Stimulated activated CD4-positive, alpha-beta T cell treated with anti-CD3 and anti-CD28 coated beads, Interleukin-15, amount 100 ng/mL, for 24 hours (primary cell): Measurements from ENCODE around the gene CD36.

ENCODE experiments used
- DNase-seq: peaks from one replicate; pipeline ENCODE4 v3.0.0-alpha.2; 2020

CD36 gene

DNA sequence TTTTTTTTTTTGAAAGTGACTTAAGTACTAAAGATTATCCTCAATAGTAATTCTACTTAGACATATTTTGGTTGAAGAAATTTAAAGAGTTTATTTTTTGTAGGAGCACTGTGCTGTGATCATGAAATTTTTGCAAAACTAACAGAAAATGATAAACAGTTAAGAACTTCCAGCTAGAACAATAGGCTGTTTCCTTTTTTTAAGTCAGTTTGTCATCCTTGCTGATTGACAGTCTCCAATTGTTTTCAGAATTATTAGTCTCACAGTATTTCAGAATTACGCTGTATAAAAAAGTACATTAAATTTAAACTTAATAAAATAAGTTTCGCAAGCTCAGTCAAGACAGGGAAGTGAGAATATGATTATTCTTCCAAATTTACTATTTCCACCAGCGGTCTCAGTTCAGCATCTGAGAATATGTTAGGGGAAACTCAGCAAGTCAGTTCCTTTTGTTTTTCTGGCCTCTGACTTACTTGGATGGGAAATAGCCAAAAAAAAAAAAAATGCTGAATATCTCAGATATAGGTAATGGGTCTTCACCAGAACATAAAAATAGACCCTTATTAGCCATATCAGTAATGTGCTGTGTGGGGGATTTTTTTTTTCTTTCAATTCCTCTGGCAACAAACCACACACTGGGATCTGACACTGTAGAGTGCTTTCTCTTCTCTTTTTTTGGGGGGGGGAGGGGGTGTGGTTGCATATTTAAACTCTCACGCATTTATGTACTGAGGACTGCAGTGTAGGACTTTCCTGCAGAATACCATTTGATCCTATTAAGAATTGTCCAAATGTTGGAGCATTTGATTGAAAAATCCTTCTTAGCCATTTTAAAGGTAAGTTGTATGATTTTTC is at the start of gene CD36:
Gene CD36, plus strand, starts transcription at position 732 of the 855 bp plus-strand sequence. CDS start 8,099 bp downstream, outside the sequence.
- no peak for DNase-seq

DNA sequence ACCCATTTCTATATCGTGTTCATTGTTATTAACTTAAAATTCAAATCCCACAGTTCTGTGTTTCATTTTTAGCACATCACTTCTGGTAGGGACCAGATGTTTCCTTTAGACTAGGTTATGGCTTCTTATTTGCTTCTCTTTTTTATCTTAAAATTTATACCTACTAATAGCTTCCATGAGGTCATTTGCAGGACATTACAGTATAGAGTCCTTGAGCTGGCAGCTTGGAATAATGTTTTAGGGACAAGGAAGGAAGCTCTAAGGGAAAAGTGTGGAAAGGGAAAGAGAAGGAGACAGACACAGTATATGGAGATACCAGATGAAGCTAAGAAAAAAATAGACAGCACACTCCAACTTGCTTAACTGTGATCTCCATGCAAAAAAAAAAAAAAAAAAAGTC is 48.8 kb upstream of the CD36 start:
- DNase-seq: no peak

DNA sequence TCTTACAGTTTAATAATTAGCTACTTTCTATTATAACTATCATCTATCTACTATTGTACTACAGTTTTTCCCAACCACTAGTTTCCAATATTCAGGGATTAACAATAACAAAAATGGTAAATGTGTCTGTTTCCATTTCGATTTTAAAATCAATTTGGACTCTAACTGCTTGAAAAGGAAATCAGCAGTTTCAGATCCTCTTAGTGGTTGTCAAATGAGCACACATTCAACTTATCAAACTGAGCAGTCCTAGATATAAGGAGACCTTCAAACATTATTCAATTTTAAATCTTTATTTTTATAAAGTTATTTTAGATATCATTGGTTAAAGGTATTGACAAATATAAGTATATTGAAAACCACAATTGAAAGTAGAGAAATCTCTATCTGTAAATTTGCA is 46.8 kb upstream of the CD36 start:
- DNase-seq: no peak

DNA sequence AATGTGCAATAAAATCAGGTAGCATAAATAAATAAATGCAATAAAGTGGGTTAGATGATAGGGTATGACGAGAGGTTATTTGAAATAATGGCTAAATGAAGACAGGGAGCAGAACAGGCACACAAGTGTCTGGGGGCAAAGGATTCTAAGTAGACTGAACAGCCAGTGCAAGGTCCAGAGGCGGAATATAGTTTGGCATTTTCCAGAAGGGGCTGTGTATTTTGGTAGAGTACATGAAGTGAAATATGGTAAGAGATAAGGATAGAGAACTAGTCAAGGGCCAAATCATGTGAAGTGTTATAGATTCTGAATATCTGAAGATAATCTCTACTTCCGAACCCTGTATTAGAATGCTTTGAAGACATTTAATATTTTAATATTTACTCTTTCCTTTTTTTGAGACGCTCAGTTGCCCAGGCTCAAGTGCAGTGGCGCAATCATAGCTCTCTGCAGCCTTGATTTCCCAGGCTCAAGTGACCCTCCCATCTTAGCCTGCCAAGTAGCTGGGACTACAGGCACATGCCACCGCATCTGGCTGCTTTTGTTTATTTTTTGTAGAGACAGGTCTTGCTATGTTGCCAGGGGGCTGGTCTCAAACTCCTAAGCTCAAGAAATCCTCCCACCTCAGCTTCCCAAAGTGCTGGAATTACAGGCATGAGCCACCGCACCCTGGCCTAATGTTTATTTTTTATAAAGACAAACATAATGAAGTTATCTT is 44.4 kb upstream of the CD36 start:
- DNase-seq: no peak

DNA sequence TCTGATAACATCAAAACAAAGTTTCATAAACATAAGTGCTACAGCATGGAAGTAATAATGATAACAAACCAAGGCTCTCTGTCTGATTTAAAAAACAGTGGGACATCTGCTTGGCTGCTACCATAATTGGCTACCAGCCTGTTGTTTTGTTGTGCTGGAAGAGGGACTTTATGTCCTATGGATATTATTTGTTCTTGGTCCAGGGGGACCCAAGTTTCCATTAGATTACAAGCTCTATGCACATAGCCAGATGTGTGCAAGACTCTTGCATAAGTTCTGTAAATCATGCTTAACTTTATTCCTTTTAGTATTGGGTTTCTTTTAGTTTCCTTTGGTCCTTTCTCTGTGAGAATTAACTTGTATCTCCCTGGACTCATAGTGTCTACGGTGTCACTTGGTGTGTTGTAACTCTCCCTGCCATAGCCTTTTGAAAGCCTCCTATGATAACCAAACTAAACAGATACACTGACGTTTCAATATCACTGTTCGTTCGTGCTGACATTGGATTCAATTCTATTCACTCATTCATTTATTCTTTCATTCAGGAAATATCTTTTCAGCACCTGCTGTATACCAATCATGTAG is 41.4 kb upstream of the CD36 start:
- DNase-seq: no peak

DNA sequence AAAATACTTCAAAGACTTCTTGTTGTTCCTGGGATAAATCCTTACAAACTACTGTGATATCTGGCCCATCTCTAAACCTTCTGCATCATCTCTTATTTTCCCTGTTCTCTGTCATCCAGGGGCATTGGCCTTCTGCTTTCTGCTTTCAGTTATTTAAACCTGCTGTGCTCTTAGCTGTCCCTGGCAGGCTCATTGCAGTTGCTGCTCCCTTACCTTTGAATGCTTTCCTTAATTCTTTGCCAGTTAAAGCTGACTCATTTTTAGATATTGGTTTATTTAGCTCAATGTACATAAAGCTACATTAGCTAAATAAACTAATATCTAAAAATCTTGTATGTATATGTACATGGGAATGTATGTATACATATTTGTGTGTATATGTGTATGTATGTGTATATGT is 40.6 kb upstream of the CD36 start:
- no peak for DNase-seq

DNA sequence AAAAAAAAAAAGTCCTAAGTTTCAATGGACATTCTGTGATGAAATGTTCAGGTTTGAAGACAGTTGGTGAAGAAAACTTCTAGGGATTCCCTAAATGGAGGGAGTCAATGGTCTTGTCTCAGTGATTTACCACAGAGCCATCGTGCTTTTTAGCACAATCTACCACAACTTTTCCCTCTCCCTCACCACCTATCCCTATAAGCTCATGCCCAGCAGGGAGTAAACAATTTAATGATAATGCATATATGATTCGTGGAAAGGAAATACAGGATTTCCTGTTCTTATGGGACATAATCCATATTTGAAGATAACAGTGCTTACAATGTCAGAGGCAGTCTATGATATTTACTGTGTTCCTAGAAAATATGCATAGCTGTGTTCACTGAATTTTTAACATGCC is 38.4 kb upstream of the CD36 start:
- DNase-seq: no peak

DNA sequence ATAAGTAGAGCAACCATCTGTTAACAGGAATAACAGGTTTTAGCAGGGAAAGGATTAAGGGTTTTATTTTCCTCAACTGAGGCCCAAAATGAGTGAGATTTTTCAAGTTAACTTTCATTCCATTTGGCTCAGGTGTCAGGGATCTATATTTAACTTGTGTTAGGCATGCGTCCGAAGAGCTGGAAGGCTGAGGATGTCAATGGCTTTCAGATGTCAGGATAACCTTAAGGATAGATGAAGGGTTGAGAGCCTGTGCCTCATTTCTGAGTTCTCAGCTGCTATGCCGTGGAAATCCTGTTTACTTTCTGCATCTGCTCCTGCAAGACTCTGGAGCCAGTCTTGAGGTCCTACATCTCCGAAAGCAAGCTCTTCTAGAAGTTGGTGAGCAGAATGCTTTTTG is 36.4 kb upstream of the CD36 start:
- DNase-seq: no peak

DNA sequence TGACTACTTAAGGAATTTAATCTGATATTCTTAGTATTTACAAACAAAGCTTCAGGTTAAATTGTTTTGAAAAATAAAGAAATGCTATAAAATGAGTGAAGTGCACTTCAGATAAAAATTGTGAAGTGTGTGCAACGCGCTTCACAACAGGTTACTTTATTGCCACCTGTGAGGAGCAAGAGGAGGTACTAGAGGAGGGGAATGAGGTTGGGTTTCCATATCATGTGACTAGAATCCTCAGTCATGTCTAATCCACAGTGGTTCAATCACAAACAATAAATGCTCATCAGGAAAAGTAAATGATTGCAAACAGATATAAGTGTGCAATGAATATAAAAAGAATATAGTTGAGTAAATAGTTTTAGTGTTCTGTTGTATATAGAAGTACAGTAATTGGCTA is 34.5 kb upstream of the CD36 start:
- DNase-seq: no peak

DNA sequence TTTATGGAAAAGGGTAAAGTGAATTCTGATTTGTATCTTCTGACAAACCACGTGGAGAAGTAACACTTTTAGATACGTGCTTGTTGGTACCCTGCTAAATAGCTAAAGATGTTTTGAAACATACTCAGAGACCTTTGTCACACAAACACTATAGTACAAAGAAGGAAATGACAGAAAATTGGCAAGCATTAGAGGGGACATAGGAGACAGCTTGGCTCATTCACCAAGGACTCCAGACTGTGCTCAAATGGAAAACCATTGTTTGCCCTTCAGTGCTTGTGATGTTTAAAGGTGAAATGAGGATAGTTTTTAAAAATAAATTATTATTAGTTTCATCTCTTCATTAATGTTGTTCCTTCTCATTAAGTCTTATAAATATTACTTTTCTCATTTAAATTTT is 34.0 kb upstream of the CD36 start:
- no peak for DNase-seq

DNA sequence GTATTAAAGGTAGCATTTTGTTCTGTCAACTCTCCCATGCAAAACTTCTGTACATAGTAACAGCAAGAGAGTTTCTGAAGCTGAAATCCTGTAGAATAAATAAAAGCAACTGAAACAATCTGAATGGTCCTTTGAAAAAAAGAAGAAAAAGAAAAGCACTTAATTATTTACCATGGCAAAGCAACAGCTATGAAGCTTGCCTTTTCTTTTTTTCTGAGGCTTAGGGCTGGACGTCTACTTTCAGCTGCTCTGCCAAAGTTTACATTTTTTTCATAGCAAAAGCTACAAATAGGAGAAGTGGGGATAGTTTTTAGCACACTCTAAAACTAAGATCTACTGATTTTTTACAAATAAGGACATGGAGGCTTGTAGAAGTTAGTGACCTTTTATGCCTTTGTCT is 31.3 kb upstream of the CD36 start:
- no peak for DNase-seq

DNA sequence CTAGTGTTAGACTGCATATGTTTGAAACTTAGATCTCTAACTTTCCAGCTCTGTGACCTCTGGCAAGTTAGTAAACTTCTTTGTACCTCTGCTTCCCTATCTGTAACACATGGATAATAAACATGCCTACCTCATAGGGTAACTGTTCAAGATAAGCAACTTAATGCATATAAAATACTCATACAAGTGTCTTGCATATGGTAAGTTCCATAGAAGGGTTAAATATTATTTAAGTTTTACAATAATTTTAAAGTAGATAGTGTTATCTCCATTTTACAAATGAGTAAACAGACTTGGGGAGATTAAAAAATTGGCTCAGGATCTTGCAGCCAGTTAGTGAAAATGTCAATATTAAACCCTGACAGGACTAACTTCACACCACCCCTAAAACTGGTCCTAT is 30.1 kb upstream of the CD36 start:
- DNase-seq: no peak

DNA sequence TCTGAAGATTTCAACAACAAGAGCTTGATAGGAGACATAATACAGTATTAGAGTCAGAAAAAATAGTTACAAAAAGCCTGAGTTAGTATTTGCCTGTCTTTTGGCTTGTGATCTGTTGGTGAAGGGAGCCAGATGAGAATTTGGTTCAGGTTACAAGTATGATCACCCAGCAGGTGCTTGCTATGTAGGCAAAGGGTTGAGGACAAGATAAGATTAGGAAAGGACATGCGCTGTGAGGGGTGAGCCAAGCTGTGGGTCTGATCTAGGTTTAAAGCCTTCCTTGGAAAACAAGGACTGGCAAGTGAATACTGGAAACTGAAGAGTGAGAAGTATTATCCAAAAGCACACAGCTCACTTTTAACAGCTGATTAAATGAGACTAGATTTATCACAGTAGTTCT is 28.7 kb upstream of the CD36 start:
- no peak for DNase-seq

DNA sequence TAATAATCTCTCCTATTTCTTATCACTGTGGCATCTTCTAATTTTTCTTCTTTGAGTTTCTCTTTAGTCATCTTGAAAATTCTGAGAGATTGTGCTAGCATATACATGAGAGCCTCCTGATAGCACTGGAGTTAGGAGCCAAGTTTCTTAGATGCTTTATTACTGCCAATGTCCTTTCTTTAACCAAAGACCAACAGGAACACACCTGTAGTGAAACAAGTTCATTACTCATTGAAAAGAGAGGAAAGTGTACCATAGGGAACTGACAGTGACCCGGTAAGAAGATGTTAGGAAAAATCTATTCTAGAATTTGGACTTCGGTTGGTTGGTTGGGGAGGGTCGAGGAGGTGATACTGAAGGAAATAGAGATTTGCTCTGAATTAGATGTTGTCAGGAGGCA is 27.1 kb upstream of the CD36 start:
- no peak for DNase-seq

DNA sequence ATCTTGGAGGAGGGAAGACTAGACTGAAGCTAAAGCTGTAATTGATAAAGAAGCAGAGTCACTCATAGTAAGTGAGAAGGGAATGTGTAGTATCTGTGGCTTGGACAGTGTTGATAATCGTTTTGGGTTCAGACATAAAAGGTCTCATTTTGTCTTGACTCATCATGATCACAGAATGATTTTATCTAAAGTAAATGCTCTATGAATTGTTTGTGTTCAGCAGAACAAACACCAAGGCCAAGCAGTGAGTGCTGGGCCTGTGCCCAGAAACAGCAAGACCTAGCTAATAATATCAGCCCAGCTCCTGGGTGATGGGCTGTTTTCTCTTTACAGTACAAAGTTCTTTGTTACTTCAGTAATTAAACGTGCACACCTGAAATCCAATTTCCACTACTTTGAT is 26.7 kb upstream of the CD36 start:
- DNase-seq: no peak

DNA sequence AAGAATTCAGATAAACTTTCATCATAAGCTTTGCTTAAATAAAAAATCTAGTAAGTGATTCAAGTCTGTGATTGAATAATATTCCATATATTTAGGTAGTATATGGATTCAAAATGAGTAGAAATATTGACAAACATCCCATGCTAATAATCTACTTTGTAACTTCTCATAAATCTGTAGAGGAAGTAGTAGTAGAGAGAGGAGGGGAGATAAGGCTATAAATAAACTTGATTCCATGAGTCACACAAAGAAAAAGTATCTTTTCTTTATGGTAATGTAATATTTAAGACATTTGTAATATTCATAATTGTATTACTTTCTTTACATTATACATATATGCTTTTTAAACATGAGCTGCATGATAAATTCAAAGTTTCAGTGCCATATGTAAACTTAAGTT is 25.6 kb upstream of the CD36 start:
- DNase-seq: no peak

DNA sequence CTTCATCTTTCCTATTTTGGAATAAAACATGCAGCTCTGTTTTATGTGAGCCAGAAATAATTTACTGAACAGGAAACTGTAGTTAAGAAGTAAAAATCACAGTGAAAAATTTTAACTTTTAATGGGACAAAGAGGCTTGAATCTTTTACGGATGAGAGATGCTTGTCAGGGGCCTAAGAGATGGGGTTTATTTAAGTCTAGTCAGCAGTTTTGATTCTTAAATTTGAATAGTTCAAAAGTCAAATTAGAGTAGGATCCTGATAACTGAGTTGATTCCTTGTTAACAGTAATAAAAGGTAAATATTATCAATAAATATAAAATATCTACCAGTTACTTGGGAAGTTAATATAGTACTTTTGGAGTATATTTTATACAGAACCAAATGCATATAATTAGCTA is 24.9 kb upstream of the CD36 start:
- DNase-seq: no peak

DNA sequence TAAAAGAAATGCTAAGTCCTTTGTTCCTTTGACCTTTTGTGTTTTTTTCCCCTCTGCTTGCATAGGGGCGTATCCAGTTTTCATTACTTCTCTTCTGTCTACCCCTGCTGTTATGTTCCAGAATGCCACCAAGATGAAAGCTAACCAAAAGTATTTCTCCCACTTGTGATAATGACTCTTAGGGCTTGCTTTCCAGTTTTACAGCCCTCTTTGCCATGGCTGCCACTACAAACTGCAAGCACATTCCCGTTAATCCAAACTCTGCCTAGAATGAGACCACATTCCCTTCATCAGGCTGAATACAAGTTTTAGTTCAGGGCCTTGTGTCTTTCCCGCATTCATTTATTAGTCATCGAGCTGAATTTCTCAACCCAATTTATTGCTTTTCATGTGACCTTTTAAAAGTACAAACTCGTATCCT is 23.6 kb upstream of the CD36 start:
- no peak for DNase-seq

DNA sequence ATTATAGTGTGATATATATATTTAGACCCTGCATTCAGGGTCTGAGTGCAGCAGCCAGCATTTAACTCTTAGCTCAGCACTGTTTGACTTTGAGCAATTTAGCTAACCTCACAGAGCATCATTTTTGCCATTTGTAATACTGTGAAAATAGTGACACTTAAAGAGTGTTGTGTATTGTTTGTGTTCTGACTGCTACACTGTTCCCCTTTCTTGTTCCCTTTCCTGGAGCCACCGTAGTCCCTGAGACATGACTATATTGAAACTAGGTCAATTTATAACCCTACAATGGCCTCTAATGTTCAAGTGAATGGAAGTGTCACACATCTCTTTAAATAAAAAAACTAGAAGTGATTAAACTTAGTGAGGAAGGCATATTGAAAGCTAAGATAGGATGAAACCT is 20.3 kb upstream of the CD36 start:
- DNase-seq: no peak

DNA sequence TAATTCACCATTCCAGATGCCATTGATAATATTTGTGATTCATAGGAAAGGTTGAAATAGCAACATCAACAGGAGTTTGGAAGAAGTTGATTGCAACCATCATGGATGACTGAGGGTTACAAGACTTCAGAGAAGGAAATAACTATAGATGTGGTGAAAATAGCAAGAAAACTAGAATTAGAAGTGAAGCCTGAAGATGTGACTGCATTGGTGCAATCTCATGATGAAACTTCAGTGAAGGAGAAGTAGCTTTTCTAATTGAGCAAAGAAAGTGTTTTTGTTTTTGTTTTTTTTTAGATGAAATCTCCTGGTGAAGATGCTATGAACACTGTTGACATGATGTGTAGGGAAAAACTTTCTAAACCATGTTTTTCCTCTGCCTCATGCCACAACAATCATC is 18.7 kb upstream of the CD36 start:
- no peak for DNase-seq

DNA sequence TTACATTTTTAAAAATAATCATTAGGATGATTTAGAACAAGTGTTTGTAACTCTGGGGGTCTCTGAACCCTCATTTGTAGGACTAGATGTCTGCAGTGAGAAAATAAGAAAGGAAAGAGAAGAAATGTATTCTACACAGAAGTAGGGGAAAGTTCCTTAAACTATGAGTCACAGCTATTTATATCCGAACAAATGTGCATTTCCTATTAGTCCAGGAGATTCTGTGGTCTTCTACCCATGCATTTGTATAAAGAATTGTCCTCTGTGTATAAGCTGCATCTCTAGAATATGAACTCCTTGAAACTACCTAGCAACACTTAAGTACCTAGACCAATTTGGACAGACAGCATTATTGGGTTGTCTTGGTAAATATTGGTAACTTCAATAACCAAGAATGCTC is 15.9 kb upstream of the CD36 start:
- DNase-seq: no peak

DNA sequence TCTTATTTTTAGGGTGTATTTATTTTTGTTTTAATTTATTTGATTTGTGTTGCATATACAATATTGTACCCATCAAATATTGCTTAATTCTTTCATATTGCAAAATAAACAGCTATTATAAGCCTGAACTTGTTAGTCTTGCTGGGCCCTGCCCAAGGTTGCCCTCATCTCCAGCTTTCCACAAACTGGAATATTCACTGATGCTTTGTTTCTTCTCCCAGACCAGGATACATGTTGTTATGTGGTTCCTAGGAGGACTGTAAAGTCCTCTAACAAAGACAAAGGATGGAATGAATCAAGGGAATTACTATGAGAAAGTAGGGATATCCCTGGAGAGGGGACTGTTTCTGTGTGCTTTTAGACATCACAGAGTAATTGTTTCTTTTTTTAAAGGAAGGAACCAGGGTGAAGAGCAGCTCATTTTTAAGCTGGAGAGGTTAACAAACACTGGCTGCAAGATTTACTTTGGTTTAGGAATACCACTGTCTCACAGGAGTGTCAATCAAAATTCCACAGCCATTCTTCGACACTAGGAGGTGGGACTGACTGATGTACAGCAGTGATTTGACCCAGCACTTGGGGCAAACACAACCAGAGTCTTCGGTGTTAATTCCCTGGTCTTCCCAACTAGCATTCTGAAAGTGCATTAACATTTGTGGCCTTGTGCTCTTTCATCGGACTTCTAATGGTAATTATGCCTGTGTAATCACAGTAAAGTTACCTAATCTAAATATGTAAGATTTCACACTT is 14.8 kb upstream of the CD36 start:
- no peak for DNase-seq

DNA sequence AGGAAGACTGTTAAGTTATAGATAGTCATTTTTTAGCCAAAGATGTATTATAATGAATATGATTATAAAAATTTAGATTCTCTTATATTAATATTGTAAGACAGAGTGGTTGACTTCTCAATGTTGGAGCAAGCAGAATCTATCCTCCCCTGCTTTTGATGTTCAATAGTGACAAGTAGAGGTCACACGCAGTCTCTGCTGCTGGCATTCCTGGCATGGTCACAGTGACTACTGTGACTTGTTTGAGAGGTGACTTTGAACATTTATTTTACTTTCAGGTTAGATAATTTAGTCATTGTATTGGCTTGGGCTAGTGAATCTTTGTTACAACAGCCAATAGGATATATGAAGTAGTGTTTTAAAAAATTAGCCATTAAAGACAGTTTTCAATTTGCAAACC is 13.7 kb upstream of the CD36 start:
- DNase-seq: no peak

DNA sequence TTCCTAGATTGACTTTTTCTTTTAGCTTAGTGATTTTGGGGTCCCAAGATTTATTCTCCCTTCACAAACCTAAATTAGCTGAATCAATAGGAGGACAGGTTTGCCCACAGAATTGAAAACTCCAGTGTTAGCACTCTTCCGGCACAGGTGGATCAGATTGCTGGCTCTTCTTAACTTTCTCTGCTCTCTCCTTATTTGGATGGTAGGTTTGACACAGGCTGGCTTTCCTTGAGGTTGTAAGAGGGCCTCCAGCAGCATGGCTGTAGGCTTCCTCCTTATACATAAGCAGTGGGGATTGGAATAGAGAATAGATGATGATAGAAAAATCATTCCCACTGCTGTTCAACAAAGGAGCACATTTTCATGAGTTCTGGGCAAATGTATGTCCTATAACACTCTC is 9.4 kb upstream of the CD36 start:
- DNase-seq: no peak
